ENCODE data around the gene OSBPL8.

The OSBPL8 gene, protein sequence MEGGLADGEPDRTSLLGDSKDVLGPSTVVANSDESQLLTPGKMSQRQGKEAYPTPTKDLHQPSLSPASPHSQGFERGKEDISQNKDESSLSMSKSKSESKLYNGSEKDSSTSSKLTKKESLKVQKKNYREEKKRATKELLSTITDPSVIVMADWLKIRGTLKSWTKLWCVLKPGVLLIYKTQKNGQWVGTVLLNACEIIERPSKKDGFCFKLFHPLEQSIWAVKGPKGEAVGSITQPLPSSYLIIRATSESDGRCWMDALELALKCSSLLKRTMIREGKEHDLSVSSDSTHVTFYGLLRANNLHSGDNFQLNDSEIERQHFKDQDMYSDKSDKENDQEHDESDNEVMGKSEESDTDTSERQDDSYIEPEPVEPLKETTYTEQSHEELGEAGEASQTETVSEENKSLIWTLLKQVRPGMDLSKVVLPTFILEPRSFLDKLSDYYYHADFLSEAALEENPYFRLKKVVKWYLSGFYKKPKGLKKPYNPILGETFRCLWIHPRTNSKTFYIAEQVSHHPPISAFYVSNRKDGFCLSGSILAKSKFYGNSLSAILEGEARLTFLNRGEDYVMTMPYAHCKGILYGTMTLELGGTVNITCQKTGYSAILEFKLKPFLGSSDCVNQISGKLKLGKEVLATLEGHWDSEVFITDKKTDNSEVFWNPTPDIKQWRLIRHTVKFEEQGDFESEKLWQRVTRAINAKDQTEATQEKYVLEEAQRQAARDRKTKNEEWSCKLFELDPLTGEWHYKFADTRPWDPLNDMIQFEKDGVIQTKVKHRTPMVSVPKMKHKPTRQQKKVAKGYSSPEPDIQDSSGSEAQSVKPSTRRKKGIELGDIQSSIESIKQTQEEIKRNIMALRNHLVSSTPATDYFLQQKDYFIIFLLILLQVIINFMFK

DNA sequence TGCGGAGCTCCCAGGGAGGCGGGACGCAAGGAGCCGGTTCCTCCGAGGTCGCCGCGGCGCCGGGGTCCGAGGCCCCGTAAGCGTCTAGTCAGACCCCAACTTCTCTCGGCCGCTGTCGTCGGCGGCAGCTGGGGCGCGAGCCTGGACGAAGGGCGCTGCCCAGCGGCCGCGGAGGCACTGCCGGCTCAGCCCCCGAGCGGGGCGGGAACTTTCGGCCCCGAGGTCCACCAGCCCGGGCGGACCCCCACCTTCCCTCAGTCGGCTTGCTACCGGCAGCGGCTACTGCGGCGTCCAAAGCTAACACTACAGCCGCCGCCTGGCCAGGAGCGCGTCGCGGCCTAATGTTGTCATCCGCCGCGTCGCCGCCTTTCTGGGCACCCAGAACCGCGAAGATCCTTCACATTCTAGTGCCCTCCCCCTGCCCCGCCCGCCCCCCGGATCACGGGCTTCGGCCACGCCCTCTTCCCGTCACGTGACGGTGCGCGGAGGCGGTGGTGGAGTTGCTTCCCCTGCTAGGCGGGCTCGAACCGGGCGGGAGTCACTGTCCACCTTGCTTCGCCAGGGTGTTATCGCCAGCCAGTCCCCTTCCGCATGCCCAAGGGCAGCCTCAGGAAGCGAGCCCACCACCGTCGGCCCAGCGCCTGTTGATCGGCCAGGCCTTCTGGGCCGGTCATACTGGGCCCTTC, at the start of gene OSBPL8:
TSS of gene OSBPL8 (minus strand) at position 372 of the 686 bp plus-strand sequence. CDS start 72,220 bp downstream, outside the sequence.
- peak; percentile 98 for DNase-seq

DNA sequence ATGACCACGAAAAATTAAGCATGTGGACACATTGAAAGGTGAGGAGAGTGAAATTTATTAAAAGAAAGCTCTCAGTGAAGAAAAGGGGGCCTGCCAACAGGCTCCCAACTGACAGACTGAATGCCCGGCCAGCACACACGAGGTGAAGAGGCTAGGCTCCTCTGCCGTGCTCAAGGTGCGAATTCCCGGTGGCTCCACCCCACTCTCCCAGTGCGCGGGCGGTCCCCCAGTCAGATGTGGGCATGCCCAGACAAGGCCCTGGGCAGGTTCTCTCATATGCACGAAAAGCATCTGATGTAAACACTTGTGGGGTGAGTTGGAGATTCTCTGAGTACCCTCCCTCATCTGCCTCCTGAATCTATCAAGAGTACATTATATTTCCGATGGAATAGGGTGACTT, 48.5 kb upstream of the OSBPL8 start:
- DNase-seq: no peak

DNA sequence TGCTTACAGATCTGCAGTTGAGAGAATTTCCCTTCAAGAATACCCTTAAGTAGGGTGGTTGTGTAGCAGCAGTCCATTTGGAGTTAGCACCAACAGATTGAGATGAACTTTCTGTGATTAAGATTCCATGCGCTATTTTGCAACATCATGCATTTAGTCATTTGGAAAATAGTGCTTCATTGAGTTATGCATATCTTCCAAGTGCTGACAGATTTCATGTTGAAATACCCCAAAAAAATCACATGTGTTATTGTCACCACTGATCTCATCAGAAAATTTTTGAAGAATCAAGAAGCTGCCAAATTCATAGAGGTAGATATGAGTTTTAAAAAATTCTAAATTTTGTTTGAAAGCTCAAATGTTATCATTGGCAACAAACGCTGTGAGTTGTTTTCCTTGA, 35.5 kb upstream of the OSBPL8 start:
- no peak for DNase-seq

DNA sequence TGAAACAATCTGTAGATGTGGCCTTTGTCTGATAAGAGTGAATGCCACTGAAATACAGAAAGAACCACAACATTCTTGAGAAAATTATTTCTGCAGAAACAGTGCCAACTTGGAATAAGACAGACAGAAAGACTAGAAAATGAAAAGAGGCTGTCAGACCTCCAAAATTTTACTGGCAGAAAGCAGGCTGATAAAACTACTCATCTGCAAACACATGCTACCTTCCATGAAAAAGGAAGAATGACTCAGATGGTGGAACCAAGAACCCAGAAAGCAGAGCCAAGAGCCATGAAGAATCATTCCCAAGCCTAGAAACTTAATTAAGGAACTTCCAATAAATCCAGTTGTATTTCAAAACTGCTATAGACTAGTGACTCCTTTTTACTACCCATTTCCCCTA, 31.9 kb upstream of the OSBPL8 start:
- no peak for DNase-seq

DNA sequence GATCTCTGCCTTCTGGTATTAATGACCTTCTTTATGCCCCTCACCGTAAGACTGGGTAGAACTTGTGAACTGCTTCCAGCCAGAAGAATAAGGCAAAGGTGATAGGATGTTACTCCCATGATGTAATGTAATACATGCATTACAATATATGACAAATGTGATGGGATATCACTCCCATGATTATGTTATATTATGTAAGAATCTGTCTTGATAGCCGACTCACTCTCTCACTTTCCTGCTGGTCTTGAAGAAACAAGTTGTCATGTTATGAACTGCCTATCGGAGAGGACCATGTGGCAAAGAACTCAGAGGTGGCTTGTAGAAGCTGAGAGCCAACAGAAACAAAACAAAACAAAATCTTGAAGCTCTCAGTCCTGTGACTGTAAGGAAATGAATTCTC, 30.6 kb upstream of the OSBPL8 start:
- no peak for DNase-seq

DNA sequence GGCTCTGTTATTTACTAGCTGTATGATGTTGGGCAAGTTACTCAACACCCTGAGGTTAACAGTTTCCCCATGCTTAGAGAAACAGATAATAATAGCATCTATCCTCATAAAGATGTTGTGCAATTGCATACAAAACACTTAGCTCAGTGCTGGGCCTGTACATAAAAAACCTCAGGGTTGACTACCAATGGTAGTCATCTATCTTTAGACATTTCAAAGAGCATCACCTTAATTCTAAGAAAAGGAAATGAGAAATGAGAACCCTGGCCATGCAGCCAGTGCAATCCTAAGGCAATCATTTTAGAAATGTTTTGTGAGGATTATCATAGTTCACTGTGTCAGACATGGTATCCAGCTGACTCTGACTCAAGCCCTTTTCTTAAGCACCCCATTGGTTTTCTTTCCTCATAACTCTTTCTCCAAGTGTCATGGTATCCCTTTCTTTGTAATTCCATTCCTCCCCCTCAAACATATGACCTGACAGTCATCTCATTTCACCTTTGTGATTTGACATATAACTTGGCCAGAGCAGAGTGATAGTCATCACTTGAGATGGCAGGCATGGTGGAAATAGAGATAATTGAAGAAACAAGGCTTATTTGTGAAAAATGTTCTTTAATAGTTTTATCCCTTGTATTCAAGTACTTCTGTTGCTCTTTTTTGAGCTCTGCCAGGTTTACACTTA, 29.5 kb upstream of the OSBPL8 start:
- DNase-seq: no peak

DNA sequence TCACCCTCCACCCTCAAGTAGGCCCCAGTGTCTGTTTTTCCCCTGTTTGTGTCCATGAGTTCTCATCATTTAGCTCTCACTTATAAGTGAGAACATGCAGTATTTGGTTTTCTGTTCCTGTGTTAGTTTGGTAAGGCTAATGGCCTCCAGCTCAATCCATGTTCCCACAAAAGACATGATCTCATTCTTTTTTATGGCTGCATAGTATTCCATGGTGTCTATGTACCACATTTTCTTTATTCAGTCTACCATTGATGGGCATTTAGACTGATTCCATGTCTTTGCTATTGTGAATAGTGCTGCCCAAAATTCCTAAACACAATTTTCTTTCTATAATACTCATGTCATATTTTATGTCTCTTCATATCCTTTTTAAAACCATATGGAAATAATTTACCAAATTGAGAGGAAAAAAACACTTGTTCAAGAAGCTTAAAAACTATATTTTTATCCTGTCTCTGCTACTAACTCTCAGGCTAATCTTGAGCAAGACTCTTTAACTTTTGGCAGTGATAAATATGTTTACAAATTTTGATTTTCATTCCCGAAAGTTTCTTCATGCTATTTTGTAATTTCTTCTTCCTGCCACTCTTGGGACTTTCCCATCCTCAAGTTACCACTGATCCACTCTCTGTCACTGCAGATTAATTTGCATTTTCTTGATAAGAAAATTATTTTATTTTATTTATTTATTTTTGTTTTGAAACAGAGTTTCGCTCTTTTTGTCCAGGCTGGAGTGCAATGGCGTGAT, 28.0 kb upstream of the OSBPL8 start:
- no peak for DNase-seq

DNA sequence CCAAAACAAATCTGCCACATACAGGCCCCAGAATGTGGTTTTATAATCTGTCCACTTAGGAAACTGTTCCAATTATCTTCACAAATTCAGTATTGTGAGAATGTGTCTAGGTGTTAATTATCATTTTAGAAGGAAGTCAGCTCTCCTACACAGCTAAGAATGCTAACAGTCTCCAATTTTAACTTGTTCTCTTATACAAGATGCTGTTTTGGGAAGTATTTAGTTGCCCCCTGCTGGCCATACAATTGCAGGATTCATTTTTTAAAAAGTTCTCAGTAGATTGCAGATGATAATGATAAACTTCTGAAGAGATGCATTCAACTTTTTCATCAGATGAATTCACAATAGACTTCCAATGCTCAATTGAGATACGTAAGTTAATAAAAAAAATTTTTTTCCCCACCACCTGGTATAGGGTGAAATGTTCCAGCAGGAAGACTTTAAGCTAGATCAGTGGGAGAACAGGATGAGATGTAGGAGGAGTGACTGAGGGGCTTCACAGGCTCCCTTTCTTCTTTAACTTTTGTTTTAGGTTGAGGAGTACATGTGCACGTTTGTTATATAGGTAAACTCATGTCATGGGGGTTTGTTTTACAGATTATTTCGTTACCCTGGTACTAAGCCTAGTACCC, 27.3 kb upstream of the OSBPL8 start:
- DNase-seq: peak; percentile 18

DNA sequence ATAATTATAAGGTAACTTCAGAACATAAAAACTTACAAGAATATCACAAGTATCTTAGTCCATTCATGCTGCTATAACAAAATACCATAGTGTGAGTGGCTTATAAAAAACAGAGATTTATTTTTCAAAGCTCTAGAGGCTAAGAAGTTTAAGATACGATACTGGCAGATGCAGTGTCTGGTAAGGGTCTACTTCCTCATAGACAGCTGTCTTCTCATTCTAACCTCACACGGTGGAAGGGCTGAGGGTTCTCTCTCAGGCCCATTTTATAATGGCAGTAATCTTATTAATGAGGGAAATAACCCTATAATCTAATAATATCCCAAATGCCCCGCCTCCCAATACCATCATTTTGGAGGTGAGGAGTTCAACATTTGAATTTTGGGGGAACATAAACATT, 23.7 kb upstream of the OSBPL8 start:
- no peak for DNase-seq

DNA sequence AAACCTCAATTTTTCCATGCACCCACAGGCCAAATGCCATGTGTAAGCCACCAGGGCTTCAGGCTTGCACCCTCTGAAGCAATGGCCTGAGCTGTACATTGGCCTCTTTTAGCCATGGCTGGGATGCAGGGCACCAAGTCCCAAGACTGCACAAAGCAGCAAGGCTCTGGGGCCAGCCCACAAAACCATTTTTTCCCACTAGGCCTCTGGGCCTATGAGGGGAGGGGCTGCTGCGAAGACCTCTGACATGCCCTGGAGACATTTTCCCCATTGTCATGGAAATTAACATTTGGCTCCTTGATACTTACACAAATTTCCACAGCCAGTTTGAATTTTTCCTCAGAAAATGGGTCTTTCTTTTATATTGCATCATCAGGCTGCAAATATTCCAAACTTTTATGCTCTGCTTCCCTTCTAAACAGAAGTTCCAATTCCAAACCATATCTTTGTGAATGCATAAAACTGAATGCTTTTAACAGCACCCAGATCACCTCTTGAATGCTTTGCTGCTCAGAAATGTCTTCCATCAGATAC, 14.3 kb upstream of the OSBPL8 start:
- no peak for DNase-seq

DNA sequence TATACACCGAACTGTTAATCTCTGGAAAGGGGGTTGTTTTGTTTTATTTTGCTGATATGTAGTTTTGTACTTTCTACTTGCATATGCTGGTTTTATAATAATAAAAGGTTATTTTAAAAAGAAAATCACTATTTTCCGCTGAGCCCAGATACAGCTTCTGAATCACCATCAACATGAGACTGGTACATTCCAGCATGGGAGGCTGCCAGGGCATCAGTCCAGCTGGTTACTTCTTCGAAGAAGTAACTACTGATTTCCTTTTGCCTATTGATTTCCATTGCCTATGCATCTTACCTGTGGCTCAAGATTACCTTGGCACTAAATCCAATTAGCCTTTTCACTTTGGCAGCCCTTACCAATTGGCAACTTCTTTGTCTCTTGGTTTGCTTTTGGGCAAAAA, 11.7 kb upstream of the OSBPL8 start:
- no peak for DNase-seq

DNA sequence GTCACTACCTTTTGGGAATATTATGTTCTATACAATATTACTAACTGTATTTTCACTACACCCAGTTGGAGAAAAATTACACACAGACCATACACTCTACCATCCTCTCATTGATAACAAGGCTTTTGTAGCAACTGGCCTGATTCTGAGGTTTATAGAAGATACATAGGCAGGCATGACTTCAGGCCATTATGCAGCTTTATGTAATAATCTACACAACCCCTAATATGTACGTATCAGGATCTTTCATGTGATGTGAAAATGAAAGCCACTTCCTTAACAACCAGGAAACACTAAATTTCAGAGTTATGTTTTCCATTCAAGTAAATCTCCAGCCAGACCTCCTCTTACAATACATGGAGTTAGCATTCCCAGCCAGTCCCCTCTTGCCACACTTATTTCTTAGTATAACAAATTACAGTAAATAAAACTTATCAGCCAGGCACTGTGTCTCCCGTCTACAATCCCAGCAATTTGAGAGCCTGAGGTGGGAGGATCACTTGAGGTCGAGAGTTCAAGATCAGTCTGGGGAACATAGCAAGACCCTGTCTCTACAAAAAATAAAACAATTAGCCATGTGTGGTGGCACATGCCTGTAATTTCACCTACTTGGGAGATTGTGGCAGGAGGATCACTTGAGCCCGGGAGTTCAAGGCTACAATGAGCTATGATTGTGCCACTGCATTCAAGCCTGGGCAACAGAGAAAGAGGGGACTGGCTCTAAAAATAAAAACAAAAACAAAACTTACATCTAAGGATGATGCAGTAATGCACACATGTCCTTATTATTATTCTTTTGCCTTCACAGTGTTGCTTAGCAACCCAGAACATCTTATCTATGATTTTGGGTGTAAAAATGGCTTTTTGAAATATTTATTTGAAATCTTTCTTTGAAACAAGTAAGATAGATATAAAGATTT, 10.4 kb upstream of the OSBPL8 start:
- no peak for DNase-seq

DNA sequence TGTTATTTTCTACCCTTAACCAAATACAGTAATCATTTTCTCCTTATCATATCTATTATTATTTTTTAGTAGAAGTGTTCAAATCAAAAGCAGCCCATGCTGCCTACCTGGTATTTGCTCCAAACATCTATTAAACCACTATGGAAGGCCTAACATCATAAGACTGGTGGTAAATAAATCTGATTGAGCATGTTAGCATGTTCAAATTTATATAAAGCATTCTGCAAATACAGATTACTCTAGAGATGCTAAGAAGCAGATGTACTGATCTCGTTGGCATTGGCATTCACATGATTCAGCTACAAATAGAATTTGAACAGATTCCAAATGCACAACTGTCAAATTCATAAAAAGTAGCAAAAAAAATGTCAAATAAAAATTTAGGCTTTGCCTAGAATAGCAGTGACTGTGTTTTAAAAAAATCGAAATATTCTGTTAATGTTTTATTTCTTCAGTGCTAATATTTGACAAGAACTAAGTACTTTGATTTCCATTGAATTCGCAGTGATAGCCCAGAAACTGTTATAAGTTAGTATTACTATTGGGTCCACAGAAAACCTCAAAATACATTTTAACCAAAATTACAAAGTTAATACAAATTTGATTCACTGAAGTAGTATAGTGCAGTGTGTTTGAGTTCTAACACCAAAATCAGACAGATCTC, 9.4 kb upstream of the OSBPL8 start:
- DNase-seq: no peak

DNA sequence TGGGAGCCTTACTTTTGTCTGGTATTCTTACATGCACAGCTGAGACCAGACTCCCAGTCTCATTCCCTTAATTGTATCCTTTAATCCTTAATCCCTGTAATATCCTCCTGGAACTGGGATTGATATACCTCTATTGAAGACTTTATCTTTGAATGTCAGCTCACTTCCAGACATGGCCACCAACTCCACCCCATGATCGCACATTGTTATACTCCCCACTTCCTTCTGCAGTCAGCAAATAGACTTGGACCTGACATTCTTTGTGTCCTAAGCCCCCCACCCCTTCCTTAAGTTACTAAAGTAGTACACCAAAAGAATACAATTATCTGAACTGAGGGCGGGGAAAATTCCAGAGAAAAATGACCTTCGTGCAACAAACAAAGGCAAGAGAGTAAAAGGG, 8.6 kb upstream of the OSBPL8 start:
- no peak for DNase-seq

DNA sequence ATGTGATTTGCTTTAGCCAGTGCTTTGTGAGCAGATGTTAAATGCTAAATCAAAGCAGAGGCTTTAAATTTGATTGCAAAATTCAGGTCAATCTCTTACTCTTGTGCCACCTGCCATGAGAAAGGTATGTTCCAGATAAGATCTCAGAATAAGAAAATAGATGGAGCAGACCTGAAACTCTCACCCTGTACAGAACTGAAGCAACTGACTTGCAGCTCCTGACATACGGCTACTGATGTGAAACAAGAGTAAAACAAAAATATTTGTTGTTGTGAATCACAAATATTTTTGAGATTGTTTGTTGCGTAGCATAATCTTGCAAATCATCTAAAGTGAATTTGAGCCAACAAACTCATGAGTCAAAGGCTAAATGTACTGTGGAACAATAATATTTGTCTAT, 3.5 kb upstream of the OSBPL8 start:
- no peak for DNase-seq

DNA sequence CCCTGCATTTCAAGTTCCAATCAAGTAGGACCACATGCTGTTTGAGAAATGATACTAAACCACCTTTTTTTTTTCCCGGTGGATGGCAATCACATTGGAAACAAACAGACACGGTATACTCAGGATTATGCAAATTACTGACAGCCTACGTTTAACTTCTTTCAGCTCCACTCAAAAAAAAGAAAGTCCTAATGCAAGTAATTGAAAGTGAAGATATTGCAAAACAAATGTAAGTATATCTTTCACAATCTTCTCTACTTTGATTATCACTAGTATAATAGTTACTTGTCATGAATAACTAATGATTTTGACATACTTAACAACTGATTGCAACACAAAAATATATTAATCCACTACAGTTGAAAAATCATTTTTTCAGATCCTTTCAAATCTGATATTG, 2.6 kb upstream of the OSBPL8 start:
- no peak for DNase-seq

DNA sequence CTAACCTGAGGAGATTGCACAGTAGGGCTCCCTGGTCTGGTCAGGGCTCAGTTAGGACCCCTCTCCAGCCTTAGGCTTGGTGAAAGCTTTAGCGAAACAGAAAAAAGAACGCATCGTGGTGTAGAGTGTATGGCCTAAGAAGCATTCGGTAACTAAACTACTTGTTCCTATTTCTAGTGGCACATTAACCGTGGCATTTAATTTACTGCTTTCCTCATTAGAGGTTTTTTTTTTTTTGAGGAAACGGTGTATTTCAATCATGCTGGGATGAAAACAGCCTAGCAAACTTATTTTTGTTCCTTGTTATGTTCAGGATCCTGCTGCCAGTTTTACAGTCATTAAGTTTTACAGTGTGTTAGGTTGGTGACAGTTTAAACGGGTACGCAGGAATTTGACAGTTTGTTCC, 518 bp upstream of the OSBPL8 start:
- DNase-seq: no peak

DNA sequence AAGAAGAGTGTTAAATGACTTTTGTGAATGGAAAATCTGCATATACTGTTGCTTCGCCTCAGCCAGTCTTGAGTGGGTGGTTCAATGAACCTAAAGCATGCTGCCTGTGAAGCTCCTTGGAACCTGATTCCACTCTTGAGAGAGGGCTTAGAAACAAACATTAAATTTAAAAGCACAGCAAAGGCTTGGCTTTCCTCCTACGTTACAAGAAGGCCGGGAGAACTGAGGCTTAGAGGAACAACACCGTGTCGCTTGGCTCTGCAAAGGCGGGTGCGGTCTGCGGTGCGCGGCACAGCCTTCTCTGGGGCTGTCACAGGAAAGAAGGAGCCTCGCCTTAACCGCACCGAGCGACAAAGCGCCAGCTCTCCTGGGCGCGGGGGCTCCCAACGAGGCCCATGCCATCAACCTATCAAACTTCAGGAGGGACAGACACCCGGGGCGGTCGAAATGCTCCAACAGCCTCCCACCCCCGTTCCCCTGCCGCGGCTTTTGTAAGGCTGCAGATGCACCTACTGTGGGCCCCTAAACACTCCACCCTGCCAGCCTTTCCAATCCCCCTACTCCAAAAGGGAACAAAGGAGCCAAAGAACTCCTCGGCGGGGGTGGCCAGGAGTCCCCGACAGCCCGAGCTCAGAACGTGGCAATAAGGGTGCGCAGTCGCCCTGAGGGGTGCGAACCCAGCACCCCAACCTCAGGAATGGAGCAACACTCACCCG, 729 bp downstream of the OSBPL8 start:
- peak; percentile 82 for DNase-seq

DNA sequence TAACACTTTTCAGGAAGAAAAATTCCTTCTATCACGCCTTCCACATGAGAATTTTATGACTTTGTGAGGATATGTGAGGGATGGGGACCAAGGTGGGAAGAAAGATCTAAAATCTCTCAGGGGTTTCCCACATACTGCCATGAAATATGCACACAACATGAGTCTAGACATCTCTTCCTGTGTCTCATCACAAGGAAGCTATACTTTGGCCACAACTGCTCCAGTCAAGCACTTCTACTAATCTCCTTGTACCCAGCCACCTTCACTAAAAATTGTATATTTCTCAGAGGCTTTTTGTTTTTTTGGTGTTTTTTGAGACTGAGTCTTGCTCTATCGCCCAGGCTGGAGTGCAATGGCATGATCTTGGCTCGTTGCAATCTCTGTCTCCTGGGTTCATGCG, 3.2 kb downstream of the OSBPL8 start:
- no peak for DNase-seq

Data from activated naive CD4-positive, alpha-beta T cell treated with Interleukin-2 at 50 U/mL for 16 hours (primary cell).